HG03521 (cell line): ENCODE results near the gene CMTM1.
"Not testable (repeated sequence)": the region's sequence is repeated elsewhere in the genome, so short reads cannot be mapped to it uniquely, and the experiment has no call there.

ENCODE experiments used
- ATAC-seq: cut with Tn5 transposase; IDR thresholded peaks from one replicate; pipeline ENCODE4 v1.9.1; 2021; ENCODE audit warnings: mild to moderate bottlenecking, moderate library complexity; ENCODE audit not compliant: unreplicated experiment

The CMTM1 gene

GRCh38 chr16:66561381-66562080 lies 4.7 kb upstream of the CMTM1 start:
- no peak for ATAC-seq

GRCh38 chr16:66562409-66562808 lies 3.8 kb upstream of the CMTM1 start:
- no peak for ATAC-seq

GRCh38 chr16:66562986-66563385 lies 3.3 kb upstream of the CMTM1 start:
- ATAC-seq = no peak

GRCh38 chr16:66563574-66564334 lies 2.5 kb upstream of the CMTM1 start:
- no peak for ATAC-seq

- ATAC-seq = not testable (repeated sequence)
These were observed 1.0 kb downstream of the CMTM1 start for GRCh38 chr16:66567270-66567669.

- ATAC-seq = no peak
These were observed 2.1 kb downstream of the CMTM1 start for GRCh38 chr16:66568355-66568754.

- no peak for ATAC-seq
These were observed 2.9 kb downstream of the CMTM1 start for GRCh38 chr16:66569131-66569530.

GRCh38 chr16:66569827-66570405 lies 3.7 kb downstream of the CMTM1 start:
- ATAC-seq = no peak

GRCh38 chr16:66572356-66572755 lies 6.1 kb downstream of the CMTM1 start:
- no peak for ATAC-seq

GRCh38 chr16:66574081-66574480 lies 7.8 kb downstream of the CMTM1 start:
- ATAC-seq = no peak

- no peak for ATAC-seq
These were observed 8.3 kb downstream of the CMTM1 start for GRCh38 chr16:66574531-66574930.

GRCh38 chr16:66575060-66575459 lies 8.8 kb downstream of the CMTM1 start:
- no peak for ATAC-seq

- ATAC-seq = no peak
These were observed 10.1 kb downstream of the CMTM1 start for GRCh38 chr16:66576296-66576695.

- ATAC-seq = no peak
These were observed 12.7 kb downstream of the CMTM1 start, which contains the start of gene CMTM2 for GRCh38 chr16:66578651-66579531. TSS of gene CMTM2 (plus strand) at chr16:66579463. CDS start at chr16:66579608, 145 bp downstream.

GRCh38 chr16:66580605-66581209 lies 14.5 kb downstream of the CMTM1 start:
- ATAC-seq = no peak

GRCh38 chr16:66581246-66581952 lies 15.2 kb downstream of the CMTM1 start:
- ATAC-seq = no peak

- ATAC-seq = no peak
These were observed 19.4 kb downstream of the CMTM1 start for GRCh38 chr16:66585481-66586239.

- ATAC-seq = no peak
These were observed 21.8 kb downstream of the CMTM1 start for GRCh38 chr16:66587881-66588600.
